HG02970 (cell line): ENCODE results near the gene CEMIP2.
"Not testable (repeated sequence)": the region's sequence is repeated elsewhere in the genome, so short reads cannot be mapped to it uniquely, and the experiment has no call there.

Experiments
- ATAC-seq: cut with Tn5 transposase; IDR thresholded peaks from one replicate; pipeline ENCODE4 v1.9.1; 2021; ENCODE audit warnings: mild to moderate bottlenecking, moderate library complexity, moderate number of reproducible peaks; ENCODE audit not compliant: unreplicated experiment, low FRiP score

CEMIP2 gene

GRCh38 chr9:71681104-71681707 is 87.1 kb downstream of the CEMIP2 start:
- no peak for ATAC-seq

DNA sequence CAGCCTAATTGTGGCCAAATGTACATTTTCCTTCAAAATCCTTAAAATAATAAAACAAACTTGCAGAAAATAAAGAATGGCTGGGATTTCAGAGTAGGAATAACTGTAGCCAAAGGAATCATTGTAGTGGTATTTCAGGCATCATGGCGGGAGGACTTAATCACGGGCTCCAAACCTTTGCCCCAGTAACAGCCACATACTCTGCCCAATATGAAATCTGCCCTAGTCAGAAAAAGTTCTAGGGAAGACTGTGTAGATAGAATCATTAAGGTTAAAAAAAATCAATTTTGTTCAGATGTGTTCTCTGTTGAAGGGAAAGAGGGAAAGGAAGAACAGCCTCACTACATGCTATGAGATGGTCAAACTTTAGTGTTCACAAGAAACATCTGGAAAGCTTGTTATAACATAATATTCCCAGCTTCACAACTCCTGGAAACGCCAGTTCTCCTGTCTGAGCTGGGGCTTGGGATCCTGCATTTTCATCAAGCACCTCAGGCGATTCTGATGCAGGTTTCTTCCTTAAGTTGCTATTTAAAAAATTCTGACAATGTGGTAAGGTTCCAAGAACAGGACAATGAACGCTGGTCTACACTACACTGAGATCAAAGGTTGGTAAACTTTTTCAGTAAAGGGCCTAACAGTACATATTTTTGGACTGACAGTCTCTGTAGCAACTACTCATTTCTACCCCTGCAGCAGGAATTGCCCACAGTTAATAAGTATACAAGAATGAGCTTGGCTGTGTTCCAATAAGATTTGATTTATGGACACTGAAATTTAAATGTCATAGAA is 87.9 kb downstream of the CEMIP2 start:
- ATAC-seq: no peak

GRCh38 chr9:71678999-71679398 is 89.3 kb downstream of the CEMIP2 start:
- ATAC-seq: no peak

DNA sequence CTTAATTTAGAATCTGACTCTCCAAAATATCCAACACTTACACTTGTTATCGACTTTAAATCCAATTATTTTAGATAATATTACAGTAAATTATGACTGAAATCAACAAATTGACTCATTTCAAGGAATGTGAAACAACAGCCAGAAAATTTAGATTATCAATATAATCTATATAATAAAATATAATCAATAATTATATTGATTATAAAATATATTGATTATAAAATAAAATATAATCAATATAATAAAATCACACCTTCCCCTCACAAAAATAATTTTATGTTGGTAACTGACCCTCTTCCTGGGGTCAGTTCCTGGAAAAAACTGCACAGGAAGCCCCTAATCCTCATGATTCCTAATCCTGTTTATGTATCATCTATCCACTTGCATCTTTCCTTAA is 91.1 kb downstream of the CEMIP2 start:
- ATAC-seq: no peak

GRCh38 chr9:71676460-71676859 is 91.9 kb downstream of the CEMIP2 start:
- no peak for ATAC-seq

- ATAC-seq: no peak
These were observed 92.5 kb downstream of the CEMIP2 start for GRCh38 chr9:71675857-71676165.

GRCh38 chr9:71675105-71675856 is 93.0 kb downstream of the CEMIP2 start:
- ATAC-seq: no peak

- no peak for ATAC-seq
These were observed 95.7 kb downstream of the CEMIP2 start for GRCh38 chr9:71672573-71672972.

DNA sequence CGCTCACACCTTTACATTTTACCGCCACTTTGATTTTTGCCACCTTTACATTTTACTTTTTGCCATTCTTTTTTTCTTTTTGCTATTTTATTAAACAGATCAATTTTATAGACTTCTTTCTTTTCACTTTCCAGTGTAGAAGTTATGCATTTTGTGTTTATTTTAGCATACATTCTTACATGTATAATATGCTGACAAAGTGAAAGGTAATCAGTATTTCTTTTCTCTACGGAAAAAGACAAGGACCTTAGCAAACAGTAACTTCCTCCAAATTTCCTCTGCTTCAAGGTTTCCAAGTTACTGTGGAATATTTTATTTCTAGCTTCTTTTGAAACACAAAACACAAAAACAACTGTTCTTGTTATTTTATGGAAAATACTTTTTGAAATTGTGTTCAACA is 97.0 kb downstream of the CEMIP2 start:
- no peak for ATAC-seq

- ATAC-seq: no peak
These were observed 98.2 kb downstream of the CEMIP2 start for GRCh38 chr9:71670121-71670520.

DNA sequence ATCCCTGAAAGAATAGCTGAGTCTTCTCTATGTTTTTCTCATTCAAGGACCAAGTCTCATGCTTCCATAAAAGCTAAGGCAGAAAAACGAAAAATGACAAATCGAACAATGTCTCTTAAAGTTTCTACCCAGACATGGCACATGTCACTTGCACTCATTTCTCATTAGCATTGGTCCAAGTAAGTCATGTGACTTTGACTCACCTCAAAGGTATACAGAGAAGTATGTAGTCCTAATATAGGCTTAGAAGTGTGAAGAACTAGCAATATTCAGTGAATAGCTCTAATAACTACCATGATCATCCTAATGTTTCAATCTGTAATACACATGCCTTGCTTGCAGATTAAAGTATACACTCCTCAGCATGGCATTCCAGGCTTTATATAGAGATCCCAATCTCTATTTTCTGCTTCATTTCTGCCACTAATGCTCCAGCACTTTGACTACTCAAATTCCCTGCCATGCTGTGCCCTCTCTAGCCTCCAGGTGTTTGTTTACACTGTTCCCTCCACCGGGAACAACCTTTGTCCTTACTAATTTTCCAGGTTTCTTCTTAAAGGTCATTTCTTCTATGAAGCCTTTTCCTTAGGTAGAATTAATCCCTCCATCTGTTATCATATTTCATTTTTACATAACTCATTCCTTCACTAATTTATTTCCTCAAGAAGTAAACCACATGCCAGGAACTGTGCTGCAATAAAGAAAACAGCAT is 98.9 kb downstream of the CEMIP2 start:
- no peak for ATAC-seq

GRCh38 chr9:71668717-71669116 is 99.6 kb downstream of the CEMIP2 start:
- no peak for ATAC-seq

DNA sequence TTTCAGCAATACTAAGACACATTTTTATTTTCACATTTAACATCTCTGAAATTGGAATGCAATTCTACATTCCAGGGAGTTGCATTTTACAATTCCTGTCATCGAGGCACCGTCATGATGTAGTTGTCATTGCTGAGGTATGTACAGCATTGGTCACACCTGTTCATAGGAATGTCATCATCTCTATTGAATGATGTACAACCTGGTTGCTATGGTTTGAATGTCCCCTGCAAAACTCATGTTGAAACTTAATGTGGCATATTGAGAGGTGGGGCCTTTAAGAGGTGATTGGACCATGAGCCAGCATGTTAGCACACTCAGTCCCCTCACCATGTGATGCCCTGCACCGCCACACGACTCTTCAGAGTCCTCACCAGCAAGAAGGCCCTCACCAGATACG is 103.1 kb downstream of the CEMIP2 start:
- ATAC-seq: no peak

GRCh38 chr9:71664566-71664965 is 103.7 kb downstream of the CEMIP2 start:
- no peak for ATAC-seq

DNA sequence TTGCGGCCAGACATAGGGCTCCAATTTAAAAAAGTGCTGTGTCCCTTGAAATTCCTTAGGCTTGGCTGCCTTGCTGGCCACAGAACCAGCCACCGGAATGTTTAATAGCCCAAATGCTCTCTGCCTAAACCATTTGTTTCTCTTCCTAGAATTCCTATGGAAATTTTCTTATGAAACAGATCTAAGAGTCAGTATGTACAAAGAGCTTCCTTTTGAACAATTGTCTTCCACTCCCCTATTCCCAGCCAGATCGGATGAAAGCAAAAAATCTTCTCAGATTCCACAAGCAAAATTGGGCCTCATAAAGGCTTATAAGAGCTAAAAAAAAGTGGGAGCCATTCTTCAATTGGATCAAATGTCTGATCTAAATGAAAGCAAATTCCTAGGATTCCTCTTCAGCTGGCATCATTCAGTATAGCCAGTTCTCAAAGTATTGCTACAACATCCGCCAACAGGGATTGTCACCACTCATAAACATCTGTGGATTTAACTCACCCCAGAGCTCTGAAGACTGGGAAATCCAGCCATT is 104.3 kb downstream of the CEMIP2 start:
- ATAC-seq: no peak

DNA sequence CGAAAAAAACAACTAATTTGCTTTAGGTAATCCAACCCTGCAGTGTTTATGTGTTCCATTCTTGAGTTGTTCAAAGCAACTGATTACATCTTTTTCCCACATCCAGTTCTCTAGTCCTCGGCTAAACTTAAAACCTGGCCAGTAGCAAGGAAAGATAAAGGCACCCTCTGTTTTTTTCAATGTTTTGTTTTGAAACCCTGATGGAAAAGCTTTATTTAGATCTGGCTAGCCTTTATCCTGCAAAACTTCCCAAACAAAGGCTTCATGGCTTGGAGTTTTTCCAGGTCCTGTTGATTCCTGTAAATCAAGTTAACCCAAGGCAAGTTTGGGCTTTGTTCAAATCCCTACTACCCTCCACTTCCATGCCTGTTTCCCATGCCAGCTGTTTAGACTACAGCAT is 105.1 kb downstream of the CEMIP2 start:
- ATAC-seq: no peak

GRCh38 chr9:71662082-71662481 is 106.2 kb downstream of the CEMIP2 start:
- no peak for ATAC-seq

- not testable (repeated sequence) for ATAC-seq
These were observed 111.0 kb downstream of the CEMIP2 start for GRCh38 chr9:71657276-71657675.

- no peak for ATAC-seq
These were observed 111.8 kb downstream of the CEMIP2 start for GRCh38 chr9:71656496-71656895.

- no peak for ATAC-seq
These were observed 112.5 kb downstream of the CEMIP2 start for GRCh38 chr9:71655778-71656177.

GRCh38 chr9:71655141-71655540 is 113.2 kb downstream of the CEMIP2 start:
- no peak for ATAC-seq
